RKO (cell line): Measurements from ENCODE around the gene TRAF3IP3.
A peak's percentile ranks its signal among the peaks of the same experiment; 100 is the strongest.

Experiments
- DNase-seq: peaks from one replicate; pipeline ENCODE4 v3.0.0-alpha.2; 2016; ENCODE audit warnings: low spot score

TRAF3IP3 gene

DNA sequence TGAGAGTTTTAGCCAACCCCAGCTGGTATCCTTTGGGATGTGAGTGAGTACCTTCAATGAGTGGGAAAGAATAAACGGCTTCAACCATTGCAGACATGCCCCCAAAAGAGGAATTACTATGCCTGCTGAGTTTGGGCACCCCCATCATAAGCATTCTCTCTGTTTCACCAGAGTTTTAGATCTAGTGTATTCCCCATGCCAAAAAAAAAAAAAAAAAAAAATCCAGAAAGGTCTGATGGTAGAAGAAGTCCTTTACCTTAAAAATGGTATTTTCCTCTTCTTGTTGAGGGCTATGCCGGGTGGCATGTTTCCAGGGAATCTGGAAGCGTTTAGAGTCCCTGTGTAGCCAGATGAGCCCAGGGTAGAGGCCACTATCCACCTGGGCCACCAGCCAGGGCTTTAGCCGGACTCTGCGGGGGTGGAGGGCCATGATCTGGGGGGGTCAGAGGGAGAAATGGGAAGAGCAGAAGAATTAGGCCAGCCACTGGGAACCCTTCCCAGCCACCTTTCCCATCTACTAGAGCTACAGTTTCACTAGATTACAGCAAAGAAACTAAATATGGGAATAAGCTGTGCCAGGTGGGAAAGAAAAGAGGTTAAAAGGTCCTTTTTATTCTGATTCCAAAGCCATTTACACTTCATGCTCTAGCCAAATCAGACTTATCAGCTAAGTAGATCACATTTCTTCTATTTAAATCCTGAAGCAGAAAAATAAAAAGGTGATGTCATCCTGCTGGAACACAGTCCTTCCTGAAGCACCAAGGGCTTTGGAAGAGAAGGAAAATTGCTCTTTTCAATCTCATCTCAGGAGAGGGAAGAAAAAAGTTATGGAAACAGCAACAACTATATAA, 45.4 kb downstream of the TRAF3IP3 start:
- no peak for DNase-seq

DNA sequence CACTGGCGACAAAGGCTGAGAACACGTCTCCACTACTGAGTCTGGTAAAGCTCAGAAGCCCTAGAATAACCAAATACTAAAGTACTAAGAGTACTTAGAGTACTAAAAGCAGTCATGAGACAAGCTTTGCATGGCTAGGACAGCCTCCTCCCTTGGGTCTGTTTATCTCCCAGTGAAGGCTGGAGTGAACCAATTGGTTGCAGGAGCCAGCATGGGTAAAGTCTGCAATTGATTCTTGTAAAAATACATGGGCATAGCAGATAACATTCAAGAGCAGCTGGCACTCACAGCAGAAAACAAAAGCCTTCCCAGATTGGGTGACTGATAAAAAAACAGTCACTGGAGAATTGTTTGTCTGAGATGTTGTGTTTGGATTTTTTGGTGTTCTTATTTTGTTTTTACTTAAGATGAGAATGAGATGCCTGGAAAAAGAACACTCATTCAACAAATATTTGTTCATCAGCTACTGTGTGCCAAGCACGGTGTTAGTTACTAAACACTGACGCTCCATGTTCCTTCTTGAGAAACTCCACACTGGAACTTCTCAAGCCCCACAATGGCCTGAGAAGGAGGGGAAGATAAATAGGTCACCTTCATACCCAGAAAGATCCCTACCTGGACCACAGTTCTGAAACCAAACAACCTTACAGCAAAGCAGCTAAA, 46.4 kb downstream of the TRAF3IP3 start:
- no peak for DNase-seq

DNA sequence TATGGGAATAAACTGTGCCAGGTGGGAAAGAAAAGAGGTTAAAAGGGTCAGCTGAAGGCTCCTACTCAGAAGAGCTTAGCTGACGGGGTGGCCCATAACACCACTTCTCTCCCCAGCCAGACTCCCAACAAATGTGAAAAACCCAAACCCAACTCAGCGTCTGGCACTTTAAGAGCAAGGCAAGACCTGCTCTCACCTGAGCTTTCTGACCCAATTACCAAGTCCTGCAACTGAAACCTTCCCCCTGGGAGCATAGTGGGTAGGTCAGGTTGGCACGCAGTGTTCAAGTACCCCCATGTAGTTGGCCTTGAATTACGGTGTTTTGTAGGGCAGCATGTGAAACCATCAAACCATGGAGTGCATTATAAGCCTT, 46.9 kb downstream of the TRAF3IP3 start:
- no peak for DNase-seq

DNA sequence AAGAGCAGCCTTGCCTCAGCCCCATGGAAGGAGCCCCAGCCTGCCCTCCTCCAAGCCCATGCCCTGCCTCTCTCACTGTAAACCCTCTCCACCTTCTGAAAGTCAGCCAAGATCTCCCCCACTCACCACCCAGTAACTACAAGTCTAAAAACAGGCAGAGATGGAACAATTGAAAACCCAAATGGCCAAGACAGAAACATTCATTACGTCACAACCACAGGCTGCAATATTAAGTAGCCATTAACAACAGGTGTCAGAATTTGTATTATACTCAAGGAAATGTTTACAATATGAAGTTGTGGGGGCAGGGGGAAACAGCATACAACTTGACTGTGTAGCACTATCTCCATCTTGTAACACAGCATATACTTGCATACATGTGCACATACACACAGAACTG, 47.7 kb downstream of the TRAF3IP3 start:
- DNase-seq, result no peak

DNA sequence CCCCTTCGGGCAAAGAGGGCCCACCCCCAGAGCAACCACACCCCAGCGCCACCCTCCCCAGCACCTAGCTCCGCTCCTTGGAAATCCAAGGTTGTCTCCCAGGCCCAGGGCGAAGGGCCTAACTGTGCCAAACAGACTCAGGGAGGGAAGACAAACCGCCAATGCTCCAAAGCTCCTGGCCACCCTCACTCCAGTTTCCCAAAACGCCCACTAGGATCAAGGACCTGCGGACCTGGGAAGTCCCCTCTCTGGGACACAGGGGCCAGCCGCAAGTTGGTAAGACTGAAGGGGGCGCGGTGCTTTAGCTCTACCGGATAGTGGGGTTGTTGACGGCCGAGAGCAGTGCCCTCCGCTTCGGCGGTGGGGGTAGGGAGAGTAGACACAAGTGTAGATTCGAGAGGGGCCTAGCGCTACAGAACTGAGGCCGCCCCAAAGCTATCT, 49.5 kb downstream of the TRAF3IP3 start:
- no peak for DNase-seq

DNA sequence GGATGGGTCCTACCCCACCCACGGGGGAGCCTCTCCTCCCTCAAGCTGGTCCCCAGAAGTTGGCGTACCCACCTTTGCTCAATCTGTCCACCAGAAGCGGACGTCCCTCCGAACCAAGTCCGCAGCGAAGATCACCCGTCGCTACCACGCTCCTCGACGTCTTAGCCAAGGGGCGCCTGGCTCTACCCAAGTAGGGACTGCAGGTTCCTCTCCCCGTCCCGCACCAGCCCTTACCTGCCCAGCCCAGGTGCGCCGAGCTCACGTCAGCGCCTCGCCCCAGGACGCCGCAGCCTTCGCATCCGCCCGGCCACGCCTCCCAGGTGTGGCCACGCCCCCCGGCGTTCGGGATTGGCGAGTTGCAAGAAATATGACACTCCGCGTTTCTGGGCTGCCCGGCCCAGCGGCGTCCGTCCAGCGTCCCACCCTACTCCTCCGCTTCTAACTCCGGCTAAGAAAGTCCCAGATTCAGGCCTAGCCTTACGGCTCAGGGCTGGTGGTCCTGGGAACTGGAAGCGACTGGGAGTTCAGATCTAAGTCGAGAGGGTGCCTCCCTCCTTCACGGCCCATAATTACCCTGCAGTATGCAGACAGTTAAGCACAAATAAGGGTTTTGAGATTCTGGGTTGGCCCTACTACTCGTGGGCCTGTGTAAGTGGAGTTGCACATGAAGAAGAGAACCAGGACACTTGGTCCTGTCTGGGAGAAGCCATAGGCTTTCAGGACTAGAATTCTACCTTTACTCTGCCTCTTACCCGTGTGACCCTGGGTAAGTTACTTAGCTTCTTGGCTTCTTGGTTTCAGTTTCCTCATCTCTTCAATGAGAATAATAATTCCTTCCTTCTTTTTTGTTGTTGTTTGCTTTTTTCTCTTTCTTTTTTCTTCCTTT, 50.3 kb downstream of the TRAF3IP3 start, which contains the start of gene IRF6:
IRF6 (minus strand) TSS at position 268 of the 886 bp plus-strand sequence. CDS start 4,729 bp downstream, outside the sequence.
- no peak for DNase-seq

DNA sequence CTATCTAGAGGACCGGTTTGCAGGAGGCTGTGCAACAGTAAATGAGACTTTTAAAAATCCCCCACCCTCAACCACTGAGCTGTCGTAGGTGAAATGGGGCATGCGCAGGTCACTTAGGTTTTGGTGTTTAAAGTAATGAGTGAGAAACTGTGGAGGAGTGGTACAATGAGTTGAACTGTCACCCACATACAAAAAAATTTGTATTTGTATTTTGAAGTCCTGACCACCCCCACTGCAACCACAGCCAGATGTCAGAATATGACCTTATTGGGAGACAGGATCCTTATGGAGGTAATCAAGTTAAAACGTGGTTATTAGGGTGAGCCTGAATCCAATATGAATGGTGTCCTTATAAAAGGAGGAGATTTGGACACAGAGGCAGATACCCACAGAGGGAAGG, 51.7 kb downstream of the TRAF3IP3 start:
- no peak for DNase-seq

DNA sequence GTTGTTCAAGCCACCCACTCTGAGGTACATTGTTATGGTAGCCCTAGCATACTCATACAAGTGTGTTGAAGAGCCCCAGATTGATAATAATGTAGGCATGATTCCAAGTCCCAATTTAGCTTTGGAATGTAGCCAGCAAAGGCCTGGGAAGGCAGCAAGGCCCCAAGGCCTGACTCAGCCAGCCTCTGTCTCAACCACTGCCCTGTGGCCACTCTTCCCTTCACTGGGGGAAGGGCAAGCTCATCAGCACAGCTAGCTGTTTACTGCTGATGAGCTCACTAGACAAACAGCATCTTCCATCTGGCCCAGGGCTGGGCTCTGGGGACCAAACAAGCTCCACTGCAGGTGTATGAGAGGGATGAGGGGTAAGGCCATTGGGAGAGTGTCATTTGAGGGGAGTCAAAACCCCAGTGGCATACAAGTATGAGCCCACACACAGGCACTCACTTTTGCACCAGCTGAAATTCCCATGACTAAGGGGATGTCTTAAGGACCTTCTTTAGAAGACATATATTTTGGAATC, 52.3 kb downstream of the TRAF3IP3 start:
- DNase-seq, result peak; percentile 37

DNA sequence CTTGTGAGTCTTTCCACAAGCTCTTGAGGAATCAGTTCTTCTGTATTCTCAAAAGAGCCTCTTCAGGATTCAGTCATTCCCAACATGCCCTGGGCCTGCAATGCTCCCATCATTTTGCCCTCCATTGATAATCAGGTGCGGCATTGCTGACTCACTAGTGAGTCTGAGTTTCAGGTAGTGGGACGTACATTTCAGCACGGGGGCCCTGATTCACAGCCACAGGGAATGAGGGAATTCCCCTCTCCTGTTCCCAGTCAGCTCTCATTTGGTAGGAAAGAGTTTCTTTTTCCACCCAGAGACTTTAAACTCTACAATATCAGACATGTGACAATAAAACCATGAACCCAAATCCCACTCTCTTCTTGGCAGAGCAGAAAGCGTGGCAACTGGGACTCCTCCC, 53.8 kb downstream of the TRAF3IP3 start:
- no peak for DNase-seq

DNA sequence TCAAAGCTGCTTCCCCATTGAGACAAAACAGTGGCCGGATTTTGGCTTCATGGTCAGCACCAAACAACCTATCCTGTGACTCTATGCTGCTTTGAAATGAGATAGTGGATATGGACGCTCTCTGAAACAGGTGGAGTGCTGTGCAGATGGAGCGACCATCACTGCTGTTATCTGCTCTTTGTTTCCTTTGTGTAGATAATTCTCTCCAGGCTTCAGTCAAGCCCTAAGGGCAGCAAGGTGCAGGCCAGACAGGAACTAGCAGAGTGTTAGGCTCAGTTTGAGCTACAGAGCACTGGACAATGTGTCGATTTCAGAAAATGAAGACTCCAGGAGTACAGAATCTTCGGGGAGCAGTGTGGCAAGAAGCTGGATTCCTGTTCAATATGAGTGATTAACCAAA, 54.9 kb downstream of the TRAF3IP3 start:
- no peak for DNase-seq

DNA sequence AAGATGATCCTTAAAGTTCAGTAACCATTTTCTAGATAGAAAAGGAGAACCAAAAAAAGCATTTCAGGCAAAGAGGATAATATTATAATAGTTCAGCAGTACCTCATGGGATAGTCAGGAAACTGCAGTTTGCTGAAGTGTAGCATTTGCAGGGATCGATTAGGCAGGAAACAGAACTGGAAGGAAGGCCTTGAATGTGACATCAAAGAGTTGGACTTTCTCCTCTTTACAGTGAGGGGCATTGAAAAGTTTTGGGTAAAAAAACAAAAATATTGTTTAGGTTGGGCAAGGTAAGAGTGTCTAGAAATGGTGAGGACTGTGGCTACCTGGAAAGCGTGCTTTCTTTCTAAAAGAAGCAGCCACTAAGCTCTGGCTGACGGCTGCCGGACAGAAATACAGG, 58.0 kb downstream of the TRAF3IP3 start:
- DNase-seq, result no peak

DNA sequence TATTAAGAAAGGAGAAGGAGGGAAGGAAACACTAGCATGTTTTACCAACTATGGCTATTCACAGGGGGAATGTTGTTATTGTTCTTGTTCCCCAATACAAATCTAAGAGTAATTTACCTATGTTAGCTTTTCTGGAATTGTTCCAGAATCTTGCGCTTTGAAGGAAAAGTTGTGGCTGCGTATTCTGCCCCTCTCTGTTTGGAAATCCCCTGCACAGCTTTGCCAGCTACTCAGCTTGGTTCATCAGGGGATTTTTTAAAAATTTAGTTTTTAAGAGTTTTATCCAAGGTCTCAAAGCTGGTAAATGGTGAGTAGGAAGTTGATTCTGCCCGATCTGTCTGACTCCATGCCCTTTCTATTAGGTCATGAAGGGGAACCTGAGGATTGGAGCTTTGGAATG, 59.6 kb downstream of the TRAF3IP3 start:
- DNase-seq, result no peak

DNA sequence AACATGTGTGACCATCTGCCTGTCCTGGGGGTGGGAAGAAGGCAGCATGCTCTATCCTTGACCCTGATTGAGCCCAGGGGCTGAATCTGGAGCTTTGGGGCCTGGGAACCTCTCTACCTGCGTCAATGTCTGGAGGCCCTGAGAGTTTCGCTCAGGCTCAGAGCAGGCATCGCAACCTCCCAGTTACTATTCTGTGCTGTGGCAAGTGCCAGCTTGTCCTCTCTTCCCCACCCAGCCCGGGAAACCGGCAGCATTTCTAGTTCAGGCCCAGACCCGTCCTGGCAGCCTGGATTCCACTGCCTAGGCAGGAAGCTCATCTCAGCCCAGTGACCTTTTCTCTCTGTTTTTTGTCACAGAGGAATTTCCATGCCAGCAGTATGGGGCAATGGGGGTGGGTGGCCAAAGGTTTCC, 60.1 kb downstream of the TRAF3IP3 start:
- no peak for DNase-seq

DNA sequence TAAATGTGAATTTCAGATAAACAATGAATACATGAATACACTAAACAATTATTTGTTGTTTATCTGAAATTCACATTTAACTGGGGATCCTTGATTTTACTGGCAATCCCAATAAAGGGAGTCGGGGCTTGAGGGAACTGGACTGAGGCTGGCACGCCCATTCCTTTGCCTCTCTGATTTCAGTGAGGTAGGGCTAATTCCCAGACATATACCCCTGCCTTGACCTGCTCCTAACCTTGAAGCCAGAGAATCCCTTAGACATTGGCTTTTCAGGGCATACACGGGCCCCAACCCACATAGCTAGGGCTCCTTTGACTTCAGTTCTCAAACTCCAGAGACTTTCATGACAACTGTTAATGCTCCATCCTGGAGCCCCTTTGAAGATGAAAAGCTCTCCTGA, 61.1 kb downstream of the TRAF3IP3 start:
- DNase-seq, result no peak

DNA sequence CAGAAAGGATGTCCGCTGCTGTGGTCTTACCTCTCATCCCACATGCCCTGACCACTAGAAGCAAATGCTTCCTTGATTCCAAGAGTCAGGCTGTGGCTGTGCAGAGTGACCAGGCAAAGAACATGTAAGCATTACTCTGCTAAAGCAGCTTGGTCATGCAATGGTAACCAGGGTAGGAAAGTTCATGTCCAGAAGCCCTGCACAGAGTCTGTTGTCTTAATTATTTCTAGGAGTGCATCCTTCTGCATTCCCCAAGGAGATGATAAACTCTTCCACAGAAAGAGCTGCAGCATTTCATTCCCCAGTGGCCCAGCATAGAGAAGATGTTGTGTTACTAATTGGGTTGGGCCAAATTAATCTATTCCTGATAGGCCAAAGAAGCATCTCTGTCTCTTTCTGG, 61.8 kb downstream of the TRAF3IP3 start:
- no peak for DNase-seq

DNA sequence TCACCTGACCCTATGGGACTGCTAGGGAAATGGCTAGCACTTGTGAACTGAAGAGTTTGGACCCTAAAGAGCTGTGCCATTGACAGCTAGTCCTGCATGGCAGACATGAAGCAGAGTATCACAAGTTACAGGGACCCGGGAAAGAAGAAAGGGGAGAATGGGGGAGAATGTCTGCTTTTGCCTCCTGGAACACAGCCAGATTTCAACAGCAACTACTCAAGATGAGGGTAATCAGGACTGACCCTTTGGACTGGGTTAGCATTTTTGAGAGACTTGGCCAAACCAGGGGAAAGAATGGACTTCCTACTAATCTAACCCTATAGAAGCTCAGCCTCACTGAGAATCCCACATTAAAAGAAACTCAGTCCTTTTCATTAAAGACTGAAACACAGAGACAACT, 63.2 kb downstream of the TRAF3IP3 start:
- DNase-seq, result no peak

DNA sequence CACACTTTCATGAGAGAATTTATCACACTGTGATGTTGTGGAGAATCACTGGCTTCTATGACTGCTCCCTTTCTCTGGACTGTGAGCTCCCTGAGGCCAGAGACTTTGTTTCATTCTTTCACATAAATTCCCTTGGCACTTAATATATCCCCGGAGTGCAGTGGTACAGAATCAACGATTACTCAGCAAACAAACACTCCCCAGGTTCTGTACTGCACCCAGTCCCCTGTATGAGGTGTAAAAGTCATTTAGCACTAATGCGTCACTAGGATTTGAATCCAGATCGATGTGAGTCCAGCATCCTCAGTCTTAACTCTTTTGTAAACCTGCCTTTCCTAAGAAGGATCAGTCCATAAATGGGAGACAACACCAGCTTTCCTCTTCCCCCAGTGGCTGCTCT, 65.1 kb downstream of the TRAF3IP3 start:
- no peak for DNase-seq

DNA sequence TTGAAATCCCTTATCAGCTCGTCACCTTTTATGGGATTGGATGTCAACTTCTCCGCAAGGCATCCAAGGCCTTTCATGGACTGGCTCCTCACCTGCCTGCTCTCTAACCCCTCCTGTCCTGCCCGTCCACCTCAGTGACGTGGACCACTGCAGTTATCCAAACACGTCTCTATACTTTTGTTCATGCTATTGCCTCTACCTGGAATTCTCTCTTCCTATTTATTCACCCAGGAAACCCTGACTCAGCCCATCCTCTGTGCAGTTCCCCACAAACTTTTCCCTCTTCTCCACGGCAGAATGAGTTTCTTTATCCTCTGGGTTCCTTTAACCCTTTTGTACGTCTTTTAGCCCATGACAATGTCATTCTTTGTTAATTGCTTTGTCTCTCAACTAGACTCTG, 66.9 kb downstream of the TRAF3IP3 start:
- no peak for DNase-seq

DNA sequence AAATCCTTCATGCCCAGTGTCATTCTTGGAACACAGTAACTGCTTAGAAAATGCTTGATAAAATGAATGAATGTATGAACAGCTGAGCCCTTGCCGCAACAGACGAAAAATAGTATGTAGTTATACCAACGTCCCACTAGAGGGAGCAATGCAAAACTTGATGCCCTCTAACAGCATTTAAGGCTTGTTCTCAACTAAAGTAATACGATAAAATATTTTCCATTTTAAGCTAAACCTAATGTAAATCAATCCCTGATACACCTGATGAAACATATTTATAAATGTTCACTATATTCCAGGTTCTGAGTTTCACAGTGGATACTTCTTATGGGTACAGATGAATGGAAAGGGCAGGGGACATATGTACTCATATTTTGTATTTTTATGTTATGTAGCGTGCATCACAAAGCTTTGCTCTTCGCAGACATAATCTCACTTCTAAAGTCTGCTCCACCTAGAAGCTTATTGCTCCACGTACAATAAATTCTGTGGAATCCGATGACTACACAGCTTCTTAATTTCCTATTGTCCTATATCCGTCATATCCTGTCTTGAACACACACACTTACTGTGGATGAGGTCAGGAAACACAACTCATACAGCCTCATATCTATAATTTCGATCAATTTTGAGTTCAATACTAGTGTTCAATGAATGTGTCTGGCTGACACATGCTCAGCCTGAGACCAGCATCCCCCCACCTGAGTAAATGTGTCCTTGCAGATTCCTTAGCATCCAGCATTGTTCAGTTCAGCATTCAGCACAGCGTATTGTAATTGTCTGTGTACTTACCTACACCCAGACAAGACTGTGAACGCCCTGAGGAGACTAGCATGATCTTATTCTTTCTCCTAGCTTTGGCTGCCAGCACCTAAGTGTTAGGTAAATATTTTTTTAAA, 67.5 kb downstream of the TRAF3IP3 start:
- DNase-seq, result peak; percentile 77

DNA sequence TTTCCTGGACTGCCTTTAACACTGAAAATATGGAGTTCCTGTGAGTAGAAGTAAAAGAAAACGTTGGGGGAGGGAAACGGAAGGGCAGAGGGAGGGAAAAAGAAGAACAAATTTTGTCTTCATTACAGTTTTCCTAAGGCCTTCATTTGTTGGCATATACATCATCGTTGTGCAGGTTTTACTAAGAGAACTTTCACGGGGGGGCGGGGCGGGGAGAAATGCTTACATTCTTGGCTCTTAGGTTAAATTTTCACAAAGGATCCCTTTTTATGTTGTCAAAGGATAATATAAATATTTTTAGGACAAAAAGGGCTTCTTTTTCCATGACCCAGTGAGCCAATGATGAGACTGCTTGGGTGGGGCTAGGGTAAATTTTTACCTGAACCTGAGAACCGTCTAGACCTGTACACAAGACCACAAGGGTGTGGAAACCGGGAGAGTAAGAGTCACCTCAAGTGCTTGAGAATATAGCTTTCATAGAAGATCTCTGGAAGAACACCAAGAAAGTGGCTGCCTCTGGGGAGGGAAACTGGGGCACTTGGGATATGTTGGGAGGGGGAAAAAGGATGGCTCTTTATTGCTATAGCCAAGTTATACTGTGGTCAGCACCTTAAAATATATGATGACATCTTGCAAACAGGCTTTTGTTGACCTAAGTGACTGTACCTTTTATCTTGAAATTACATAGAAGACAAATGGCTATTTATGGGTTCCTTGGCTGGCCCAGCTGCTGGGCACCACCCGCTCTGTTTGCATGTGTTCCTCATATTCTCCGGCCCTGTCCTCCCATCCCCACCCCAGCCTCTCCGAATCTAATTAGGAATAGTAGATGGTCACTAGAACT, 70.0 kb downstream of the TRAF3IP3 start:
- DNase-seq, result no peak
